ENCODE measurements around the gene PLEKHM3.

- TF ChIP-seq RAD21 (IDR thresholded peaks at IDR 0.05; ENCODE audit: low read length) (no peak), CEBPB (IDR thresholded peaks at IDR 0.05; ENCODE audit: low read depth, low read length) (no peak), SMC3 (IDR thresholded peaks at IDR 0.05; ENCODE audit: low read depth, low read length) (no peak), CTCF (conservative IDR thresholded peaks at IDR 0.05; ENCODE audit: low read depth, low read length) (no peak), USF2 (IDR thresholded peaks at IDR 0.05; ENCODE audit: low read depth, low read length) (no peak), POLR2A (IDR thresholded peaks at IDR 0.05; ENCODE audit: low read depth, low read length) (no peak), MXI1 (IDR thresholded peaks at IDR 0.05; ENCODE audit: borderline replicate concordance, low read depth, low read length) (no peak)
Observed at GRCh38 chr2:207901829-207902228, 123.5 kb downstream of the PLEKHM3 start.

All from IMR-90 (cell line).